Hepatocyte (in vitro differentiated cells): ENCODE results near the gene RAB11FIP2.

ENCODE experiments used
- EZH2 ChIP-seq: fragments of 200-600 bp; sonication (generic); IDR thresholded peaks from 2 replicates; pipeline ENCODE4 v1.6.1; 2016; ENCODE audit warnings: antibody characterized with exemption, mild to moderate bottlenecking, borderline replicate concordance
- EZH2phosphoT487 ChIP-seq: fragments of 200-600 bp; sonication (generic); IDR thresholded peaks from one replicate; pipeline ENCODE4 v1.6.1; 2018; ENCODE audit warnings: antibody characterized with exemption, mild to moderate bottlenecking, low read depth, moderate library complexity; ENCODE audit not compliant: unreplicated experiment, severe bottlenecking

GRCh38 chr10:118012952-118013525, 33.7 kb downstream of the RAB11FIP2 start:
- no peak for TF ChIP-seq EZH2
- no peak for TF ChIP-seq EZH2phosphoT487
